Osteoblast (primary cell): ENCODE measurements around the gene NHERF2. TPM values are rescaled to one million over a fixed set of nuclear protein-coding genes. Genes with fewer than 3 reads are reported as not detected.
A peak's percentile ranks its signal among the peaks of the same experiment; 100 is the strongest.

ENCODE experiments used
- DNase-seq: peaks from one replicate; pipeline ENCODE4 v3.0.0; 2011; ENCODE audit warnings: low spot score, mixed read lengths; ENCODE audit not compliant: insufficient read length; ENCODE audit errors: missing footprints
- H2AFZ ChIP-seq: 2 replicates; pipeline ENCODE4 v1.6.0; 2011; ENCODE audit warnings: mild to moderate bottlenecking, low read length
- H3K27ac ChIP-seq: 2 replicates; pipeline ENCODE4 v1.5.1; 2011; ENCODE audit warnings: mild to moderate bottlenecking, low read depth, low read length, moderate library complexity
- H3K27me3 ChIP-seq: 2 replicates; pipeline ENCODE4 v1.6.0; 2012; ENCODE audit warnings: mild to moderate bottlenecking, control low read depth, inconsistent platforms, low read length, moderate library complexity; ENCODE audit not compliant: insufficient read depth
- H3K36me3 ChIP-seq: 2 replicates; pipeline ENCODE4 v1.5.1; 2011; ENCODE audit warnings: mild to moderate bottlenecking, low read length, control low read depth, moderate library complexity; ENCODE audit not compliant: insufficient read depth
- H3K4me1 ChIP-seq: 2 replicates; pipeline ENCODE4 v1.5.1; 2011; ENCODE audit warnings: mild to moderate bottlenecking, low read length, control low read depth, moderate library complexity; ENCODE audit not compliant: insufficient read depth
- H3K4me2 ChIP-seq: 2 replicates; pipeline ENCODE4 v1.6.0; 2011; ENCODE audit warnings: mild to moderate bottlenecking, low read length; ENCODE audit not compliant: insufficient read depth
- H3K4me3 ChIP-seq: fragments of 200-600 bp; sonication (generic); 3 replicates; pipeline ENCODE4 v1.5.1; 2012; ENCODE audit warnings: mild to moderate bottlenecking, low read length, inconsistent platforms; ENCODE audit not compliant: insufficient read depth
- H3K79me2 ChIP-seq: 2 replicates; pipeline ENCODE4 v1.6.0; 2012; ENCODE audit warnings: mild to moderate bottlenecking, low read length, control low read depth, inconsistent platforms; ENCODE audit not compliant: insufficient read depth
- H3K9me3 ChIP-seq: 2 replicates; pipeline ENCODE4 v1.5.1; 2011; ENCODE audit warnings: low read depth, low read length, control low read depth
- H4K20me1 ChIP-seq: 2 replicates; pipeline ENCODE4 v1.6.0; 2012; ENCODE audit warnings: mild to moderate bottlenecking, low read length, control low read depth; ENCODE audit not compliant: insufficient read depth
- total RNA-seq: library from RNA; depleted of rRNA; stranded (reverse); fragments of >200 nt; gene quantifications from 2 replicates; pipeline ENCODE4 v1.2.3, GENCODE V29; 2012
- TF ChIP-seq, protein P1 (sequence below): IDR thresholded peaks from 2 replicates; pipeline ENCODE4 v1.5.1; 2011; ENCODE audit warnings: mild to moderate bottlenecking, low read depth, low read length, moderate library complexity; ENCODE audit errors: extremely low read depth

NHERF2 gene
- total RNA-seq, 1 donor = 33.7 TPM

DNA sequence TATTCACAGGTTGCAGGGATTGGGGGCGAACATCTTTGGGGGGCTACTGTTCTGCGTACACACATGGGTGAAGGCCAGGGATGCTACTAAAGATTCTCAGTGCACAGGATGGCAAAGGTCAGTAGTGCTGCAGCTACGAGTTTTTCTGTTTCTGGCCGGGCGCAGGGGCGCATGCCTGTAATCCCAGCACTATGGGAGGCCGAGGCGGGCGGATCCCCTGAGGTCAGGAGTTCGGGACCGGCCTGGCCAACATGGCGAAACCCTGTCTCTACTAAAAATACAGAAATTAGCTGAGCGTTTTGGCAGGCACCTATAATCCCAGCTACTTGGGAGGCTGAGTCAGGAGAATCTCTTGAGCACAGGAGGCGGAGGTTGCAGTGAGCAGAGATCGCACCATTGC is 13.2 kb upstream of the NHERF2 start:
- no peak overlapping the region for H3K27ac ChIP-seq
- no peak overlapping the region for H2AFZ ChIP-seq
- peaks cover 6% of the 10 kb centered on the region for H4K20me1 ChIP-seq
- no peaks in the 10 kb centered on the region for H3K36me3 ChIP-seq
- no peak for DNase-seq
- peaks cover 19% of the 10 kb centered on the region for H3K79me2 ChIP-seq
- peaks cover under 1% of the 10 kb centered on the region for H3K27me3 ChIP-seq
- H3K9me3 ChIP-seq = no peaks in the 10 kb centered on the region
- H3K4me1 ChIP-seq = peaks cover 10% of the 10 kb centered on the region
- no peak overlapping the region for H3K4me3 ChIP-seq
- TF ChIP-seq, protein P1, sequence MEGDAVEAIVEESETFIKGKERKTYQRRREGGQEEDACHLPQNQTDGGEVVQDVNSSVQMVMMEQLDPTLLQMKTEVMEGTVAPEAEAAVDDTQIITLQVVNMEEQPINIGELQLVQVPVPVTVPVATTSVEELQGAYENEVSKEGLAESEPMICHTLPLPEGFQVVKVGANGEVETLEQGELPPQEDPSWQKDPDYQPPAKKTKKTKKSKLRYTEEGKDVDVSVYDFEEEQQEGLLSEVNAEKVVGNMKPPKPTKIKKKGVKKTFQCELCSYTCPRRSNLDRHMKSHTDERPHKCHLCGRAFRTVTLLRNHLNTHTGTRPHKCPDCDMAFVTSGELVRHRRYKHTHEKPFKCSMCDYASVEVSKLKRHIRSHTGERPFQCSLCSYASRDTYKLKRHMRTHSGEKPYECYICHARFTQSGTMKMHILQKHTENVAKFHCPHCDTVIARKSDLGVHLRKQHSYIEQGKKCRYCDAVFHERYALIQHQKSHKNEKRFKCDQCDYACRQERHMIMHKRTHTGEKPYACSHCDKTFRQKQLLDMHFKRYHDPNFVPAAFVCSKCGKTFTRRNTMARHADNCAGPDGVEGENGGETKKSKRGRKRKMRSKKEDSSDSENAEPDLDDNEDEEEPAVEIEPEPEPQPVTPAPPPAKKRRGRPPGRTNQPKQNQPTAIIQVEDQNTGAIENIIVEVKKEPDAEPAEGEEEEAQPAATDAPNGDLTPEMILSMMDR = no peak
- H3K4me2 ChIP-seq = no peak overlapping the region

DNA sequence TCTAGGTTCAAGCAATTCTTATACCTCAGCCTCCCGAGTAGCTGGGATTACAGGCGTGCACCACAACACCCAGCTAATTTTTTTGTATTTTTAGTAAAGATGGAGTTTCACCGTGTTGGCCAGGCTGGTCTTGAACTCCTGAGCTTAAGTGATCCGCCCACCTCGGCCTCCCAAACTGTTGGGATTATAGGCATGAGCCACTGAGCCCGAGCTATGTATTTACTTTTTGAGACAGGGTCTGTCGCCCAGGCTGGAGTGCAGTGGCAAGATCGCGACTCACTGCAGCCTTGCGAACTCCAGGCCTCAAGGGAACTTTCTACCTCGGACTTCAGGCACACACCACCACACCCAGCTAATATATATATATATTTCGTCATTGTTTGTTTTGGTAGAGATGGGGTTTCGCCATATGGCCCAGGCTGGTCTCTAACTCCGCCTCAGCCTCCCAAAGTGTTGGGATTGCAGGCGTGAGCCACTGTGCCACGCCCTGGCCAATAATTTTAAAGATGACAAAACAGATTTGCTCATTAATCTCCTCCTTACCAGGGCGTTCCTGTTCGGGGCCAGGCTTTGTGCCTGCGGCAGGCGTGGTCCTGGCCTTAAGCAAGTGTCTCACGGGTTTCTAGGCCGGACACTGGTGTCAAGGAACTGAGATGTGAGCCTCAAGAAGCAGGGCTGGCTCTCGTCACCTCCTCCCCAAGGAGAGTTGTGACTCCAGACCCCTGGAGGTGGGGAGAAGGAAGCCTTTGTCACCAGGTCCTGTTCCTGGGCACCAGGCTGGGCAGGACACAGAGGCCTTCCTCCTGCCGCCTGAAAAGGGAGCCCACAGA is 11.4 kb upstream of the NHERF2 start:
- Histone ChIP-seq H3K27me3 (peaks cover 14% of the 10 kb centered on the region), H3K36me3 (no peaks in the 10 kb centered on the region), H3K27ac (no peak overlapping the region), H3K9me3 (no peaks in the 10 kb centered on the region), H4K20me1 (no peaks in the 10 kb centered on the region), H3K4me2 (no peak overlapping the region), H2AFZ (no peak overlapping the region), H3K79me2 (peaks cover 3% of the 10 kb centered on the region), H3K4me3 (no peak overlapping the region), H3K4me1 (peaks cover 4% of the 10 kb centered on the region)
- no peak for DNase-seq
- TF ChIP-seq, protein P1 = no peak

DNA sequence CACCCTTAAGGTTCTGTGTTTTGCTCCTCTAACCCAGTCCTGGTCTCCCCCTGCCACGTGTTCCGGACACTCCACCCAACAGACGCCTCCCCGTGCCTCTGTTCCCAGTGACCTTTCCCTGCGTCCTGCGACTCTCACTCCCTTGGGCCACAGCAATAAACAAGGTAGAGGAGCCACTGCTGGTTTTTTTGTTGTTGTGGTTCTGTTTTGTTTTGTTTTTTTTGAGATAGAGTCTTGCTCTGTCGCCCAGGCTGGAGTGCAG is 10.8 kb upstream of the NHERF2 start:
- no peaks in the 10 kb centered on the region for H3K79me2 ChIP-seq
- H3K4me3 ChIP-seq = no peak overlapping the region
- TF ChIP-seq, protein P1 = no peak
- no peaks in the 10 kb centered on the region for H4K20me1 ChIP-seq
- no peak overlapping the region for H3K4me2 ChIP-seq
- no peak for DNase-seq
- no peaks in the 10 kb centered on the region for H3K9me3 ChIP-seq
- H3K4me1 ChIP-seq = no peaks in the 10 kb centered on the region
- peaks cover 19% of the 10 kb centered on the region for H3K27me3 ChIP-seq
- H3K27ac ChIP-seq = no peak overlapping the region
- H2AFZ ChIP-seq = no peak overlapping the region
- H3K36me3 ChIP-seq = no peaks in the 10 kb centered on the region

DNA sequence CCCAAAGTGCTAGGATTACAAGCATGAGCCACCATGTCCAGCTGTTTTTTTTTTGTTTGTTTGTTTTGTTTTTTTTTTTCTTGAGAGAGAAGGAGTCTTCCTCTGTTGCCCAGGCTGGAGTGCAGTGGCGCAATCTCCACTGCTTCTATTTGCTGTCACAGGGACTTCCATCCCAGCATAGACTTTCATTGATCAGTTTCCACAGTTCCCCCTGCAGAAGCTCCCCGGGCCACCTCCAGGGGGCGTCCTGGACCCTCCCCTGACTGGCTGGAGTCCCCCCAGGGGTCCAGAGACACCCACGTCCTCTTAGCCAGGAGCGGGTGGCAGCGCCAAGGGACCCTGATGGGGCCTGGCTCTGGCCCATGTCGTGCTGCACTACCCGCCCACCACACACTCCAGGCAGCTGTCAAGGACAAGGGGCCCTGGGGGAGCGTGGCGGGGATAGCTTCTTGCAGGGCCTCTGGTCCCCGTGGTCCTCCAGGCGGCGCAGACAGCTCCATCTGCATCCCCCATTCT is 10.2 kb upstream of the NHERF2 start:
- Histone ChIP-seq H3K27me3 (peaks cover 19% of the 10 kb centered on the region), H4K20me1 (no peaks in the 10 kb centered on the region), H3K36me3 (no peaks in the 10 kb centered on the region), H2AFZ (no peak overlapping the region), H3K4me2 (no peak overlapping the region), H3K4me1 (no peaks in the 10 kb centered on the region), H3K9me3 (no peaks in the 10 kb centered on the region), H3K27ac (no peak overlapping the region), H3K79me2 (no peaks in the 10 kb centered on the region), H3K4me3 (no peak overlapping the region)
- DNase-seq = no peak
- TF ChIP-seq, protein P1 = peak; percentile 41
